ENCODE results near the gene METTL23. TPM values are rescaled to one million over a fixed set of nuclear protein-coding genes. Genes with fewer than 3 reads are reported as not detected.

The METTL23 gene
- total RNA-seq, 1 experiment from 2014 or later, result 40.5 TPM

Other genes starting within 250 kb of the METTL23 start
- gene RHBDF2, start 225.4 kb upstream of the METTL23 start, total RNA-seq (2014; rRNA removed; shearing (Covaris generic); ENCODE audit: low replicate concordance), result 17.5 and 33.6 TPM in 2 replicates
- gene CYGB, start 189.1 kb upstream of the METTL23 start, total RNA-seq (2014; rRNA removed; shearing (Covaris generic); ENCODE audit: low replicate concordance), result 0.52 and 1.6 TPM in 2 replicates
- gene PRCD, start 186.8 kb upstream of the METTL23 start, total RNA-seq (2014; rRNA removed; shearing (Covaris generic); ENCODE audit: low replicate concordance), result not detected in 2 replicates
- 2.8 and 5.3 TPM in 2 replicates for gene ST6GALNAC2, start 141.0 kb upstream of the METTL23 start, total RNA-seq (2014; rRNA removed; shearing (Covaris generic); ENCODE audit: low replicate concordance)
- gene ST6GALNAC1, start 83.1 kb upstream of the METTL23 start, total RNA-seq (2014; rRNA removed; shearing (Covaris generic); ENCODE audit: low replicate concordance), result not detected in 2 replicates
- 64.5 and 101 TPM in 2 replicates for gene MXRA7, start 15.9 kb upstream of the METTL23 start, total RNA-seq (2014; rRNA removed; shearing (Covaris generic); ENCODE audit: low replicate concordance)
- gene JMJD6, start 233 bp upstream of the METTL23 start, total RNA-seq (2014; rRNA removed; shearing (Covaris generic); ENCODE audit: low replicate concordance), result 14.4 and 22.7 TPM in 2 replicates
- gene SRSF2, start 10.5 kb downstream of the METTL23 start, total RNA-seq (2014; rRNA removed; shearing (Covaris generic); ENCODE audit: low replicate concordance), result 169 and 212 TPM in 2 replicates
- gene MFSD11, start 11.3 kb downstream of the METTL23 start, total RNA-seq (2014; rRNA removed; shearing (Covaris generic); ENCODE audit: low replicate concordance), result 8.5 and 19.0 TPM in 2 replicates
- 3.1 and 9.6 TPM in 2 replicates for gene MGAT5B, start 141.6 kb downstream of the METTL23 start, total RNA-seq (2014; rRNA removed; shearing (Covaris generic); ENCODE audit: low replicate concordance)

All from Caki2 (cell line).